AG04450 (cell line): ENCODE data around the gene PRKG1. TPM values are rescaled to one million over a fixed set of nuclear protein-coding genes. Genes with fewer than 3 reads are reported as not detected.
"Not testable (repeated sequence)": the region's sequence is repeated elsewhere in the genome, so short reads cannot be mapped to it uniquely, and the experiment has no call there.

Source experiments
- CTCF ChIA-PET: fragments of 300-600, 350-600 bp; formaldehyde crosslinking; extraction: SDS; loops from one replicate; lab custom pipeline; 2022; ENCODE audit warnings: antibody characterized with exemption, inconsistent platforms; lab: Charles Lee
- POLR2A ChIA-PET: fragments of 350-600 bp; formaldehyde crosslinking; extraction: SDS; loops from one replicate; lab custom pipeline; 2021; ENCODE audit warnings: antibody characterized with exemption, inconsistent platforms; lab: Yijun Ruan, JAX
- DNase-seq: peaks from one replicate; pipeline ENCODE4 v3.0.0-alpha.2; 2011; ENCODE audit warnings: low read depth, low spot score
- H3K27ac ChIP-seq: one replicate; pipeline ENCODE4 v1.5.1; 2012; ENCODE audit warnings: low read depth, low read length, control low read depth
- H3K27me3 ChIP-seq: one replicate; pipeline ENCODE4 v1.6.0; 2012; ENCODE audit warnings: low read length; ENCODE audit not compliant: control insufficient read depth, insufficient read depth
- H3K4me3 ChIP-seq: 2 replicates; pipeline ENCODE4 v1.5.1; 2011; ENCODE audit warnings: mild to moderate bottlenecking, low read depth, low read length, control low read depth
- H3K9me3 ChIP-seq: 2 replicates; pipeline ENCODE4 v1.5.1; 2012; ENCODE audit warnings: low read length; ENCODE audit not compliant: control insufficient read depth, insufficient read depth
- polyA plus RNA-seq: library from polyadenylated mRNA; depleted of rRNA; stranded (reverse); fragments of >200 nt; gene quantifications from 2 replicates; pipeline ENCODE4 v1.2.3, GENCODE V29; 2011
- TF ChIP-seq, protein P1 (sequence below): IDR thresholded peaks from 2 replicates; pipeline ENCODE4 v1.5.1; 2011; ENCODE audit warnings: low read depth, low read length, control low read depth, inconsistent platforms

PRKG1 gene
- polyA plus RNA-seq, 1 experiment = 19.0 TPM

DNA sequence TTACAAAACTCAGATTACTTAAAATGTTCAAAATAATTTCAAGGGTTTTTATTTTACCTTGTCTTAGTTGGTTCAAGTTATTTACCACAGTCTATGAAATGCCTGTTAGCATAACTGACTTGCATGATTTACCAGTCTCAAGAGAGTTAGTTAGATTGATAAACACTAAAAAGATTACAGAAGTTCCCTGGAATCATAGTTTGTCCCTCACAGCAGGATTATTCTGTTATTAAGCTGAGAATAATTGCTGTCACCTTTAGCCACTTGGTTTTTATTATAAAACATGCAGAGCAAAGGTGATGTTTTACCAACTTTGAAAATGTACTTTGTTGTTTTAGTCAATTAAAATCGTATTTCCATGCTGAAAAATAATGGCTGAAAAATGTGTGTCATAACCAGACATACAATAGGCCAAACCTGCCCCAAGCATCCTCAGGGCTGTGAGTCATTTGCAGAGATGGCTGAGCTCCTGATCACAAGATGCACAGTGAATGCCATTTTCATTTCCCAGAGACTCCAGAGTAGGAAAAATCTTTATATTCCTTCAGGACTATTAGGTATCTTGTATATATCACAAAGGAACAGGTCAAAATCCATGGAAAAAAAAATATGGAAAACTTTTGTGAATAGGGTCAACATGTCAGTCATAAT lies 1152.0 kb downstream of the PRKG1 start:
- DNase-seq = no peak
- CTCF ChIA-PET = interaction anchor here (3.6 kb wide), 1 partner anchor 10 kb away, joined by 13 read pairs; no protein-coding TSS in a partner anchor
- no peaks in the 10 kb centered on the region for H3K9me3 ChIP-seq
- H3K27me3 ChIP-seq = no peaks in the 10 kb centered on the region
- TF ChIP-seq, protein P1, sequence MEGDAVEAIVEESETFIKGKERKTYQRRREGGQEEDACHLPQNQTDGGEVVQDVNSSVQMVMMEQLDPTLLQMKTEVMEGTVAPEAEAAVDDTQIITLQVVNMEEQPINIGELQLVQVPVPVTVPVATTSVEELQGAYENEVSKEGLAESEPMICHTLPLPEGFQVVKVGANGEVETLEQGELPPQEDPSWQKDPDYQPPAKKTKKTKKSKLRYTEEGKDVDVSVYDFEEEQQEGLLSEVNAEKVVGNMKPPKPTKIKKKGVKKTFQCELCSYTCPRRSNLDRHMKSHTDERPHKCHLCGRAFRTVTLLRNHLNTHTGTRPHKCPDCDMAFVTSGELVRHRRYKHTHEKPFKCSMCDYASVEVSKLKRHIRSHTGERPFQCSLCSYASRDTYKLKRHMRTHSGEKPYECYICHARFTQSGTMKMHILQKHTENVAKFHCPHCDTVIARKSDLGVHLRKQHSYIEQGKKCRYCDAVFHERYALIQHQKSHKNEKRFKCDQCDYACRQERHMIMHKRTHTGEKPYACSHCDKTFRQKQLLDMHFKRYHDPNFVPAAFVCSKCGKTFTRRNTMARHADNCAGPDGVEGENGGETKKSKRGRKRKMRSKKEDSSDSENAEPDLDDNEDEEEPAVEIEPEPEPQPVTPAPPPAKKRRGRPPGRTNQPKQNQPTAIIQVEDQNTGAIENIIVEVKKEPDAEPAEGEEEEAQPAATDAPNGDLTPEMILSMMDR = no peak
- POLR2A ChIA-PET = no interaction called here
- H3K27ac ChIP-seq = no peak overlapping the region
- no peak overlapping the region for H3K4me3 ChIP-seq

- DNase-seq = no peak
- TF ChIP-seq, protein P1 = no peak
- ChIA-PET POLR2A (no interaction called here), CTCF (interaction anchor here (3.6 kb wide), 1 partner anchor 12 kb away, joined by 13 read pairs; no protein-coding TSS in a partner anchor)
- H3K9me3 ChIP-seq = no peaks in the 10 kb centered on the region
- H3K27me3 ChIP-seq = no peaks in the 10 kb centered on the region
- H3K4me3 ChIP-seq = no peak overlapping the region
- H3K27ac ChIP-seq = no peak overlapping the region
Measured at GRCh38 chr10:52228556-52228955, 1154.3 kb downstream of the PRKG1 start.

- Histone ChIP-seq H3K27ac (no peak overlapping the region), H3K27me3 (no peaks in the 10 kb centered on the region), H3K4me3 (no peak overlapping the region), H3K9me3 (no peaks in the 10 kb centered on the region)
- ChIA-PET POLR2A (no interaction called here), CTCF (interaction anchor here (1.8 to 3.6 kb wide), 2 partner anchors 13 kb away, joined by 7 to 13 read pairs; no protein-coding TSS in a partner anchor)
- TF ChIP-seq, protein P1 = no peak
- no peak for DNase-seq
Measured at GRCh38 chr10:52229291-52229931, 1155.1 kb downstream of the PRKG1 start.

DNA sequence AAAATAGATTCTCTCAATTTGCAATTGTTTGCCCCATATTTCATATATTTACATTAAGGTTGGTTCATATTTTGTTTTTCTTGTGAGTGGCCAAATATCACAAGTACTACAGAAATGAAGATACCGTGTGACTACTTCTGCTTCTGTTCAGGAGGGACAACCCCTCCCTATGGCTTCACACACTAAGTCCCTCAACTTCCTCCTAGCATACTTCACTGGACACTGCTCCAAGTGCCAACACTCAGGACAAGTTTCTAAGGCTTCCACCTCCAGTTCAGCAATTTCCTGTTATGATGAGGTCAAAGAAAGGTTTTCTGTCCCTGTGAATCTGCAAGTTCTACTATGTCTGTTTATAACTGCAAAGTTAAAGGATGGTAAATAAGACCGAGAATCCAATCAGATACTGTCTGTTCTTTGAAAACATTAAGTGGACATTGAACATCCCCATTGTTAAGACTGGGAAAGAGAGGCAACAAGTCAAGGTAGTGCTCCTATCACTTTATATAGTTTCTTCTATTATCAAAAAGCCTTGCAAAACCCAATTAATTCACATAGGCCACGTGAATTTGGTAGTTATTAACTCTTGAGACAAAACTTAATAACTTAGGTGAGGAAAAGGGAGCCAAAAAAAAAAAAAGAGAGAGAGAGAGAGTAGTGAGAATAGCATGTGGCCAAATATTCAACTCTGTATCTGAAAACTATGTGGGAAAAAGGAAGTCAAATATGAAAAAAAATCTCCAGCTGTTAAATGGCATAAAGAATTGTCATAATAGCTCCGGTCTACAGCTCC lies 1158.5 kb downstream of the PRKG1 start:
- H3K27ac ChIP-seq = no peak overlapping the region
- POLR2A ChIA-PET = no interaction called here
- H3K9me3 ChIP-seq = no peaks in the 10 kb centered on the region
- DNase-seq = no peak
- TF ChIP-seq, protein P1 = no peak
- CTCF ChIA-PET = interaction anchor here (0.7 kb wide), 1 partner anchor 643 kb away, joined by 5 read pairs; no protein-coding TSS in a partner anchor
- no peaks in the 10 kb centered on the region for H3K27me3 ChIP-seq
- H3K4me3 ChIP-seq = peak overlapping the region; percentile 37

DNA sequence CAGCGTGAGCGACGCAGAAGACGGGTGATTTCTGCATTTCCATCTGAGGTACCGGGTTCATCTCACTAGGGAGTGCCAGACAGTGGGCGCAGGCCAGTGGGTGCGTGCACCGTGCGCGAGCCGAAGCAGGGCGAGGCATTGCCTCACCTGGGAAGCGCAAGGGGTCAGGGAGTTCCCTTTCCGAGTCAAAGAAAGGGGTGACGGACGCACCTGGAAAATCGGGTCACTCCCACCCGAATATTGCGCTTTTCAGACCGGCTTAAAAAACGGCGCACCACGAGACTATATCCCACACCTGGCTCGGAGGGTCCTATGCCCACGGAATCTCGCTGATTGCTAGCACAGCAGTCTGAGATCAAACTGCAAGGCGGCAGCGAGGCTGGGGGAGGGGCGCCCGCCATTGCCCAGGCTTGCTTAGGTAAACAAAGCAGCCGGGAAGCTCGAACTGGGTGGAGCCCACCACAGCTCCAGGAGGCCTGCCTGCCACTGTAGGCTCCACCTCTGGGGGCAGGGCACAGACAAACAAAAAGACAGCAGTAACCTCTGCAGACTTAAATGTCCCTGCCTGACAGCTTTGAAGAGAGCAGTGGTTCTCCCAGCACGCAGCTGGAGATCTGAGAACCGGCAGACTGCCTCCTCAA lies 1159.2 kb downstream of the PRKG1 start:
- peak overlapping the region; percentile 37 for H3K4me3 ChIP-seq
- CTCF ChIA-PET = interaction anchor here (0.7 kb wide), 1 partner anchor 644 kb away, joined by 5 read pairs; no protein-coding TSS in a partner anchor
- H3K27me3 ChIP-seq, H3K9me3 ChIP-seq, DNase-seq, POLR2A ChIA-PET, H3K27ac ChIP-seq: not testable (repeated sequence)
